Colon (tissue), 2 donors: ENCODE data around the gene ZMYND11.

ENCODE experiments used
- FAIRE-seq: peaks from 2 replicates; lab custom pipeline; 2012; peaks lifted over from hg19 to GRCh38; lab: Jason Lieb, UNC
- donor health status: control.
- donor health status: control.

The ZMYND11 gene

DNA sequence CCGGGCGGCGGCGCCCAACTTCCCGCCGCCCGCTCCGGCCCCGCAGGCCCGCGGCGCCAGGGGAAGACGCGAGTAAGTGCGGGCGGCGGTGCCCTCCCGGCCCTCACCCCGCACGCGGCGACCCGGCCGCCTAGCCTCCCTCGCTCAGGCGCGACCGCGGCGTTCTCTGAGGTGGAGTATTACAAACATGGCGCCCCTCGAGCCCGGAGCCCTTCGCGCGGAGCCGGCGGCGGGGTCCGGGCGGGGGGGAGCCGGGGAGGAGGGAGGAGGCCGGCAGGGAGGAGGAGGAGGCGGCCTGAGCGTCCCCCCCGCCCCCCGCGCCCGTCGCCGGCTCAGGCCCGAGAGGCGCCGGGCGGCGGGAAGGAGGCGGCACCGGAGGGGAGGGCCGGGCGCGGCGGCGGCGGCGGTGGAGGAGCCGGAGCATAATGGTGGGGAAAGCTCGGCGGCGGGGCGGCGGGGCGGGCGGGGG is at the start of gene ZMYND11:
Gene ZMYND11, plus strand, starts transcription at position 324 of the 469 bp plus-strand sequence. CDS start 44,558 bp downstream, outside the sequence.
- no peak for FAIRE-seq

DNA sequence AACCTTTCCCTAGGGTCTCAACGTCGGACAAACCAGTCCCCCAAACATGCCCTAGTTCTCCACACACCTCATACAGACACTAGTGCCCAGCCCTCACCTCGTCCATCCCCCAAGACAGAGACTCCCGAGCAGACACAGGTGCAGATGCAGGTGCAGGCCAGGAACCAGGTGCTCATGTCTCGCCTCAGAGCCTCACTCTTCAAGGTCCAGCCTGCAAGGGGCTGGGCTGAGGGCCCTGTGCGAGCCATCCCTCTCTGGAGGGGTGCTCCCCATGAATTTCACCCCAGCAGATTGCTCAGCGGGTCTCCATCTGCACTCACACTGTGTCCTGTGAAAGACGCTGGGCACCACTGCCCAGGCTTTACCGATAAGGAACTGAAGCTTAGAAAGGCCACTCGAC is 49.2 kb upstream of the ZMYND11 start:
- no peak for FAIRE-seq

DNA sequence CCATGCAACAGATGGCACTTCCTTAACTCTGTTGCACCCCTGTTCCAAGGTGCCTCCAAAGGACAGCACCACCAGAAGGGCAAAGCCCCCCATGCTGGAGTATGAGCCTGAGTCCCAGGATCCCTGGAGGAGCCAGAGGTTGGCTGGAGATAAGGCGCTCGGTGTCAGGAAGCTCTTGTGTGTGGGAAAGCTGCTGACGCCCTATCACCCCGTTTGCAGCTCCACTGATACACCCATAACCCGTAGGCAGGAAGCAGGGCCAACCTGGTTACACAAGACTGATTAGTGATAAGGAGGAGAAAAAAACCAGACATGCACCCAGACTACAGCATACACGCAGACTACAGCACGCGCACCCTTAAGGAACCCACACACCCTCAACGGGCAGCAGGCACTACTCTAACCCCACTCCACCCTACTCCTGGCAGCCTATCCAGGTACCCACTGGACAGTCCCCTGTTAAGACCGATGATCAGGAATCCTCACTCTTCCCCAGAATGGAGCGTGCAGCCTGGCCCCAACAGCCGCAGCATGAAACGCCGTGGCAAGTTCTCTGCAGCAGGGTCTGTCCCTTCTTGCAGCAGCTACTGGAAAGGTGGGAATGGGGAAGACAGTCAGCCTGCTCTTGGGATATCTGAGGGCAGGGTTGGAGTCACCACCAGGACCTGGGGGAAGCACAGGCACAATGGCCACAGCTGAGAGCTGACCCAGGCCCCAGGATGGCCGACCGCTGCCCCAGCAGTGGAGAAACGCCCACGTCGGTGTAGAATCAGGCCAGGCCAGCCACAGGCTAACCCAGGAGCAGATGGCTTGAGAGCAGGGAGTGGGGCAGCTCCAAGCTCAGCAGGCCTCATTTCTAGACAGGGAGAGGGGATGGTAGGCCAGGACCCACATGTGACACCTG is 47.8 kb upstream of the ZMYND11 start:
- no peak for FAIRE-seq

DNA sequence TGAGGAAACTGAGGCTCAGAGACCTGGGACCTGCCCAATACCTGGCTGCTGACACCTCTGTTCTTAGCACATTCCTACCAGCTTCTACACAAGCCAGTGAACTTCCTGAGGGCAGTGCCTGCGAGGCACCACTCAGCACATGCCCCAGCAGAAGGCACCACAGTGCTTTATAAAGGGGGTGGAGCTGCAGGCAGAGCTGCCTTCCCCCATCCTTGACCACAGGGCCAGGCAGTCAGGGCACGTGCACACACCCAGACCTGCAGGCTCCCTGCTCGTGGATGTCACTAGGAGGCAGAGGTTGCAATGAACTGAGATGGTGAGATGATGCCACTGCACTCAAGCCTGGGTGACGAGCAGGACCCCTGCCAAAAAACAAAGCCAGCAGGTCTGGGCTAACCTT is 47.0 kb upstream of the ZMYND11 start:
- FAIRE-seq: no peak

DNA sequence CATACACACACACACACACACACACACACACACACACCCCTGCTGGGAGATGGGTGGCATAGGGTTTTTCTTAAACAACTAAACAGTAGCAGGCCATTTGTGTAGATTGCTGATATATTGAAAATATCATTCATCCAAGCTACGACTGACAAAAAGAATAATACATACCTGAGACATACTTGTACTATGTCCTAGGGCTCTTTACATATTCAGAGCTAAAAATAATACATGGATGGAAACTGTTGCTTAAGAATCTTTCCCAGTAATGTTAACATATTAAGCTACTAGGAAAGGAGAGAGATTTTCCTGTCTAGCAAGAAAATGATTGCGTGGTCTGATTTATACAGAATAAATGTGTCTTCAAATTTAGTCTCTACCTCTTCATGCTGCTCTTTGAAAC is 46.0 kb upstream of the ZMYND11 start:
- FAIRE-seq: no peak

DNA sequence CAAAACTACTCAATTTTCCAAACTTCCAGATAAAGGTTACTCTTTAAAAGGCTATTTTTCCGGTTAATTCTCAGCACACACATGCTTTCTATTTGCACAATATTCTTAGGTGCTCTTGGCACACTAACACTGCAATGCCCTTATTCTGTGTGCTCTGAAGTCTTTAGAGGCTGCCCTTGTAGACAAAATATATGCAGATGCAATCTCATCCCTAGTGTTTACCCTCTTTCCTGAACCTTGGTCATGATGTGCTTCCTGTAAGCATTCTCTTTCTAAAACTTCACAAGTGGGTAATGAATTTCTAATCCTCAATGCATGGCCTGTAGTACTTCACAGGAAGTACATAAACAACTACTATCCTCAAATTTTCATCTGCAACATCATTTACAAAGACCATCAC is 45.1 kb upstream of the ZMYND11 start:
- no peak for FAIRE-seq

DNA sequence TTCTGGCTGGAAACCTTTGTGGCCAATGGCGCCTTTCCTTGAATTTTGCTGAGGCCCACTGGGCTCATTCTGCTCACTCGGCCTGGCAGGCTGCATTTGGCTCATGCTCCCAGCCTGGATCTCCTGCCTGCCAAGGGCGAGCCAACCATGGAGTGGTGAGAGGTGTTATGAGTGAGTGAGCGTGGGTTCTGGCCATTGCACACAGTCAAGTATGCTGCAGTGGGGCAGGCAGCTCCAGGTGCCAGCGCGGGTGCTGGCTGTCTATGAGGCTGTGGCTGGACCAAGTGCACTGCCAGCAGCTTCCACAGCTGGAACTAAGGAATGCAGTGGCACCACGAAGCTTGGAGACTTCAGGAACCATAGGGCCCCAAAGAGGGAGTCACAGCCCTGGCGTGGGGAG is 43.9 kb upstream of the ZMYND11 start:
- no peak for FAIRE-seq

DNA sequence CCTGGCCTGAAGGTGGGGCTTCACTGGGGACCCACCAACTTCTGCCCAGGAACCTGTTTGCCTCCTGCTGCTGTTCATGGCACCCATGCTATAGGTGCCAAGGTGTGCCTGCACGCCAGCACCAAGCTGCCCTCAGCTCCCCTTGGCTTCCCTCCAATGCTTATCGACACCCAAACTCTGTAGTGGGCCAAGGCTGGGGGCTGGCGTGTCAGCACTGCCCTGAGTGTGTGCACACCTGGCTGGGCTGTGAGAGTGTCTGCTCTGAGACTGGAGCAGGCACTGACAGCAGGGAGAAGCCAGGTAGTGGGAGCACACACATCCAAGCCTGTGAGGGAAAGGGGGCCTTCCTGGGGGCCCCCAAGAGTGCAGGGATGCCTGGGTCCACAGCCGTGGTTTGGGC is 43.1 kb upstream of the ZMYND11 start:
- no peak for FAIRE-seq

DNA sequence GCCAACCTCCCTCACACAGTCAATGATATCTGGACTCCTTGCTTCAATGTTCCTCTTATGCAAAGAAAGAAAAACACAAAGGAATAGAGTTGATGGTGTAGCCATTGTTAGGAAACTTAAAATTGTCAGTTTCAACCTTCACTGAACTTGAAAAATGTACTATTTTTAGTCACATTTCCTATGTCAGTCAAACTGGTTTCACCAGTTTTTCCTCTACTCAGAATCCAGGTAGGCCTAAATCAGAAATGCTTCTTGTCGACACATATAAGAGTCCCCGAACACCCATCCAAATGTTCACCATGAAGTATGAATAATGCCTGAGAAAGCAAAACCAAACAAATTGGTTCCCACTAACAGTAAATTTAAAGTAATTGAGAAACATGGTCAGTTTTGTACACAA is 42.4 kb upstream of the ZMYND11 start:
- no peak for FAIRE-seq

DNA sequence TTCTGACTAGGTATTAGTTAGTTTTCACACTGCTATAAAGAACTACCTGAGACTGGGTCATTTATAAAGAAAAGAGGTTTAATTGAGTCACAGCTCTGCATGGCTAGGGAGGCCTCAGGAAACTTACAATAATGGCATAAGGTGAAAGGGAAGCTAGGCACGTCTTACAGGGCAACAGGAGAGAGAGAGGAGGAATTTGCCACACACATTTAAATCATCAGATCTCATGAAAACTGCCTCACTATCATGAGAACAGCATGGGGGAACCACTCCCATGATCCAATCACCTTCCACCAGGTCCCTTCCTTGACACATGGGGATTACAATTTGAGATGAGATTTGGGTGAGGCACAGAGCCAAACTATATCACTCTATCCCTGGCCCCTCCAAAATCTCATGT is 40.6 kb upstream of the ZMYND11 start:
- FAIRE-seq: no peak

DNA sequence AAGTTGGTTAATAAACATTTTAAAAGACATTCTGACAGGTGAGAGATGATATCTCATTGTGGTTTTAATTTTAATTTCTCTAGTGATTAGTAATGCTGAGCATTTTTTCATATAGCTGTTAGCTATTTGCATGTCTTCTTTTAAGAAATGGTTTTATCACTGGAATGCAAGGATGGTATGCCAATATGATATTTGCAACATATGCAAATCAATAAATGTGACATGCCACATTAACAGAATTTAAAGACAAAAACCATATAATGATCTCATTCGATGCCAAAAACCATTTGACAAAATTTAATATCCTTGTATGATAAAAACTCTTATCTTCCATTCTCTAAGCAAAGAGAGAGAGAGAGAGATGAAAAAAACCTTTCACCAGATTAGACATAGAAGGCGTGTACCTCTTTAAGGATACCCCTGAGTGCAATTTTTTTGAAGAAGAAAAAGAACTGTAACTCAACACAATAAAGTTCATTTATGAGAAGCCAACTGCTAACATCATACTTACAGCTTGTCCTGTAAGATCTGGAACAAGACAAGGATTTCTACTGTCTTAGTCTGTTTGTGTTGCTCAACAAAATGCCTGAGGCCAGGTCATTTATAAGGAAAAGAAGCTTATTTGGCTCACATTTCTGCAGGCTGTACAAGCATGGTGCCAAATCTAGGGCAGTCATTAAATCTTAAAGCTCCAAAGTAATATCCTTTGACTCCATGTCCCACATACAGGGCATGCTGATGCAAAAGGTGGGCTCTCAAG is 39.7 kb upstream of the ZMYND11 start:
- no peak for FAIRE-seq

DNA sequence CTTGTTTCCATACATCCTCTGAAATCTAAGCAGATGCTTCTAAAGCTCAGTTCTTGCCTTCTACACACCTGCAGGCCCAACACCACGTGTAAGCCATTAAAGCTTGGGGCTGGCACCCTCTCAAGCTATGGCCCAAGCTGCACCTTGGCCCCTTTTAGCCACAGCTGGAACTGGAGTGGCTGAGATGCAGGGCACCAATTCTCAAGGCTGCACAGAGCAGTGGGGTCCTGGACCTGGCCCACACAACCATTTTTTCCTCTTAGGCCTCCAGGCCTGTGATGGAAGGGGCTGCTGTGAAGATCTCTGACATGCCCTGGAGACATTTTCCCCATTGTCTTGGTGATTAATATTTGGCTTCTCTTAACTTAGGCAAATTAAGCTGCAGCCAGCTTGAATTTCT is 38.8 kb upstream of the ZMYND11 start:
- no peak for FAIRE-seq

DNA sequence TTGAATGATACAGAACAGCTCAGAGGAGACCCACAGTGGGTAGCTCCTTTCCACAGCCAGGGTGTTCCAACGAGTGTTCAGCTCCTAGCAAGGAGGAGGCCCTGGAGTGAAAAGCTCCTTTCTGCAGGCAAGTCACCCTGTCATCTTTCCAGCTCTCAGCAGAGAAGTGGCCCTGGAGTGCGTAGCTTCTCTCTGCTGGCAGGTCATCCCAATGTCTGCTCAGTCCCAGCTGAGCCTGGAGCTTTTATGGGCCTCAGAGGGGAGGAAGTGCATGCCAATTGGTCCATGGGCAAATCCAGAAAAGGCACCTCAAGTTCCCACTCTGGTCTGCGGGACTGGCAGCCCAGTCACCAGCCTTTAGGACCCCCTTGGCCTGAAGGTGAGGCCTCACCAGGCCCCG is 30.8 kb upstream of the ZMYND11 start:
- FAIRE-seq: no peak

DNA sequence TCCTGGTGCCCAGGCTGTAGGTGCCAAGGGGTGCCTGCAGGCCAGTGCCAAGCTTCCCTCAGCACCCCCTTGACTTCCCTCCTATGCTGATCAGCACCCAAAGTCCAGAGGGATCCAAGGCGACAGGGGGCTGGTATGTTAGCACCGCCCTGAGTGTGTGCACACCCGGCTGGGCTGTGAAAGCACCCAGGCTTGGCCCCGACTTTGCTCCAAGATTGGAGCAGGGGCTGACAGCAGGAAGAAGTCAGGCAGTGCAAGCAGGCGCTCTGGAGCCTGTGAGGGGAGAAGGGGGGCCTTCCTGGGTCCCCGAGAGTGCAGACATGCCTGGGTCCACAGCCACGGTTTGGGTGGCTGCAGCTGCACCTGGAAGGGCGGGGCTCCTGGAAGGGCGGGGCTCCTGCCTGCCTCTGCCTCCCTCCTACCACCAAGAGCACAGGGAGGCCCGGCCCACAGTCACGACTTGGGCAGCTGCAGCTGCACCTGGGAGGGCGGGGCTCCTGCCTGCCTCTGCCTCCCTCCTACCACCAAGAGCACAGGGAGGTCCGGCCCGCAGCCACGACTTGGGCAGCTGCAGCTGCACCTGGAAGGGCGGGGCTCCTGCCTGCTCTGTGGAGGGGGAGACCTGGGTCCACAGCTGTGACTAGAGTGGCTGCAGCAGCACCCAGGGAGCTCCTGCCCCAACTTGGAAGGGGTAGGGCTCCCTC is 30.2 kb upstream of the ZMYND11 start:
- FAIRE-seq: no peak

DNA sequence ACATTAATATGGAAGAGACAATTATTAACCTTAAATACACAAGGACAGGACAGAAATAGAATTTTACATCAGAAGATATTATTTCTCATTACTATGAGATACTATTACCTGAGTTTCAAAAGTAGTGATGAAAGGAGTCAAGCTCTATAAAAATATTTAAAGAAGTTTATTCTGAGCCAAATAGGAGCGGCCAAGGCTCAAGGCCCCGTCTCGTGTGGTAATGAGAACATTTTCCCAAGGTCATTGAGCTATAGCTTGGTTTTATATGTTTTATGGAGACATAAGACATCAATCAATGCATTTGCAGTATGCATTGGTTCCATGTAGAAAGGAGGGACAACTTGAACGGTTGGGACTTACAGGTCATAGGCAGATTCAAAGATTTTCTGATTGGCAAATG is 29.4 kb upstream of the ZMYND11 start:
- no peak for FAIRE-seq

DNA sequence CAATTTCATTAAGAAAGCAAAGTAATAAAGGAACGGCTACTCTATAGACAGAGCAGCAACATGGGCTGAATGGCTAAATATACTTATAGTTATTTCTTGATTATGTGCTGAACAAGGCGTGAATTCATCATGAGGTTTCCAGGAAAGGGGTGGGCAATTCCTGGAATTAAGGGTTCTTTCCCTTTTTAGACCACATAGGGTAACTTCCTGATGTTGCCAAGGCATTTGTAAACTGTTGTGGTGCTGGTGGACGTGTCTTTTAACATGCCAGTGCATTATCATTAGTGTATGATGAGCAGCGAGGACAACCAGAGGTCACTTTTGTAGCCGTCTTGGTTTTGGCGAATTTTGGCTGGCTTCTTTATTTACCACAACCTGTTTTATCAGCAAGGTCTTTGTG is 28.5 kb upstream of the ZMYND11 start:
- no peak for FAIRE-seq

DNA sequence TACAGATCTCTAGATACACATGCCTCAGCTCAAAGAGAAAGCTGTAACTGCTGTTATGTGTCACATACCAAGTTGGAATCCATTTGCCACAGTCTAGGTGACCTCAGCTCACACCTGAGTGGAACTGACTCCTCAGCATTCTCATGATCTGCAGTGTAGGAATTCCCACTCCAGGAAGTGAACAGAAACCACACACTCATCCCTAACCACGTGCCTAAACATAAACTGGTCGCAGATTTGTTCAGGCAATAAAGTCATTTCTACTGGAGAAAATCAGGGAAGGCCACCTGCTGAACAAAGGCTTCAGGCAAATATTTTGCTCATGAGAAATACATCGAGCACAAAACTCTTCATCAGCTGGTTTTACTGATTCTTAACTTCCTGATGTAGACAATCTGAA is 23.0 kb upstream of the ZMYND11 start:
- FAIRE-seq: no peak

DNA sequence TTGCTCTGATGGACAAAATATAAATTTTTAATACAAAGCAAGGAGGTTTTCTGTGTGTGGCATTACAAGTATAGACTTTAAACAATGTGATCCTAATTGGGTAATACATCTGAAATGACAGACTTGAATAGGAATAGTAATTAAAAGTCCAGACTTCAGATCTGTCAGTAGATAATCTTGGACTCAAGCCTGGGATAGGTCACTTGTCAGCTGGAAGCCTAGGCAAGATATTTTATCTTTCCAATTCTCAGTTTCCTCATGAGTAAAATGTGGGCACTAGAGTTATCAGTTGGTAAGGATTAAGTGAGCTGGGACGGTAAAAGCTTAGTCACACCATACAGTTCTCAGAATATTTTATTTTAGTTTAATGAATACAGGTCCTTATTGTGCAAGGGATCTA is 10.4 kb upstream of the ZMYND11 start:
- no peak for FAIRE-seq

DNA sequence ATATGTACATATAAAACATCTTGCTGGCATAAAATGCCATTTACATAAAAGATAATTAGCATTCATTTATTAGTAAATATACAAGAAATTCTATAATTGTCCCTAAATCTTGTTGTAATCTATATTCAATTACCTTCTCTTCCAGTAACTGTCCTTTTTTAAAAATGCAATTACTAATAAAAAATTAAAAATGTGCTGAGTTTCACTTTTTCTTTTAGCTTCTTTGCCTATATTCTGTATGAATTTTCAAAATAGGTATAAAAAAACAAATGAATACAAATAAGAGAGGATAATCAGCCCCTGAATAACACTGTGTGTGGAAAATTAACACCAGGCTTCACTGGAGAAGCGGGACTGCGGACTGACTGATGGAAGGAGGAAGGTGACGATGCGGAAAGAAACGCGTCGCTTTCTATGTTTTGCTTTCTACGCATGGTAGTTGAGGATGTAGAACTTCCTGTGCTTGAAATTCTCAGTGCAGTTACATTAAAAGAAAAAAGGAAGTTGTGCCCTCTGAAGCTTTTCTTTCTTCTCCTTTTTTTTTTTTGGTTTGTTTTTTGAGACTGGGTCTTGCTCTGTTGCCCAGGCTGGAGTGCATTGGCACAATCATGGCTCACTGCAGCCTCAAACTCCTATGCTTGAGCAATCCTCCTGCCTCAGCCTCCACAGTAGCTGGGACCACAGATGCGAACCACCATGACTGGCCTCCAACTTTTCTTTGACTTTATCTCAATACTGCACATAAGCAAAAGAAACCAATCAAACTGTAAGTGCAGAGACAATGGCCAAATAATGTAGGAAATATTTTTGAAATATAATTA is 7.4 kb upstream of the ZMYND11 start:
- FAIRE-seq: no peak

DNA sequence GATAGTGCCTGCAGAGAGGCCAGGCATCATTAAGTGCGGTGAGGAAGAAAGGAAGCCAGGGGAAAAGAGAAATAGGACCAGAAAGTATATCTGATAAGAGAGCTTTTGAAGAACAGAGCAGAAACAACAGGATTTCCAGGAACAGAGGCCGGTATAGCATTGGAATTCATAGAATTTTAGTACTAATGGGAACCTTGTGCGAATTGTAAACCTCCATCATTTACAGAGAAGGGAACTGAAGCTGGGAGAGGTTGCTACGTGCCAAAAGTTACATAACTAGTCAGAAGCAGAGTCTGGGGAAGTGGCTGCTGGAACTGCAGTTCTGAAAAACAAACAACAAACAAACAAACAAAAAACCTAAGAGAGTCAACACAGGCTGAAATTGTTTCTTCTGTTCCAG is 5.4 kb upstream of the ZMYND11 start:
- FAIRE-seq: no peak

DNA sequence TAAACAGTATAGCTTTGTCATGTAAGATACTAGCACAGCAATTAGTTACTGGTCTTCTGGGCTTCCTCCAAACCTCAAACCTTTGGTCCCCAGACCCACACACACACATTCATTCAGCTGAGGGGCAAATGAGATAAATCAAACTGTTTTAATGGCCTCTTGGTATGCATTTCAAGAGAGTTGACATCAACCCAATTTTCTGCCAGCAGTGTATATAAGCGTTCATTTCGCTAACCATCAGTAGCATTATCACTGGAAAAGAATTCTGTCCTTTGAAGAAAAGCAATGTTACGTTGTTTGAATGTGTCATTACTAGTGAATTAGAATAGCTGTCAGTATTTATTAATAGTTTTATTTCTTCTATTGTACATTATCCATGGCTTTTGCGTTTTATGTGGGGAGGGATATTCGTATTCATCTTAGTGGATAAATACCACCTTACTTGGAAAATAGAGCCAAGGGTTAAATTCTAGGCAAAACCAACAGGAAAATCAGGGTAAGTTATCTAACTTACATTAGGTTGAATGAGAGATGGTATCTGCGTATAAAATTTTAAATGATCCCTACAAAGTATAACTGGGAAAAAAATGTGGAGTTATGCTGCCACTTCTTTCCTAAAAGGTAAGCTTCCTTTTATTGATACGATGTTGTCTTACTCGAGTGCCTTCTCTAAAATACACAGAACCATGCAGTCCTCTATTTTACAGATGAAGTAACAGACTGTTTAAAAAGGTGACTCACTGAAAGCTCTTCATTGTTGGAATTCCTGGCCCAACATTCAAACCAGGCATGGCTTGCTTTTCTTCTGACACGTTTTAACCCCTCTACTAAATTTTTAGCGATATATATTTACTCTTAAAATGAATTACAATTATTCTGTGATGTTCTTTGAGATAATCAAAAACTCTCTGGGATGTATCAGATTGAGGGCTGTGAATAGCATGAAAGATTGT is 2.0 kb upstream of the ZMYND11 start:
- no peak for FAIRE-seq
